Panc1 (cell line): ENCODE measurements around the gene XCR1. TPM values are rescaled to one million over a fixed set of nuclear protein-coding genes. Genes with fewer than 3 reads are reported as not detected.

ENCODE experiments used
- ATAC-seq: fragments of 200-7000 bp; cut with Tn5 transposase; 2 replicates; pipeline ENCODE4 v1.9.1; 2020; ENCODE audit warnings: mild to moderate bottlenecking, moderate library complexity
- BruUV-seq: library from RNA; stranded (reverse); fragments of 400-500 nt; replicated peaks from 2 replicates; lab custom pipeline; 2021; lab: Mats Ljungman, UMichigan
- CTCF ChIA-PET: fragments of 300-600 bp; sonication (Branson Sonifier 250); formaldehyde crosslinking; loops from one replicate; lab custom pipeline; 2022; ENCODE audit warnings: antibody characterized with exemption; lab: Charles Lee
- POLR2A ChIA-PET: fragments of 300-600 bp; sonication (Branson Sonifier 250); formaldehyde crosslinking; loops from one replicate; lab custom pipeline; 2022; ENCODE audit warnings: antibody characterized with exemption; lab: Charles Lee
- DNase-seq: peaks from one replicate; pipeline ENCODE4 v3.0.0-alpha.2; 2010; ENCODE audit warnings: low read depth, low spot score
- H3K27ac ChIP-seq: 2 replicates; pipeline ENCODE4 v1.5.1; 2011; ENCODE audit warnings: mild to moderate bottlenecking, low read length, inconsistent platforms
- H3K27me3 ChIP-seq: fragments of 200-500 bp; sonication (Bioruptor generic); 2 replicates; pipeline ENCODE4 v1.6.0; 2014; ENCODE audit warnings: low read length, inconsistent platforms; ENCODE audit not compliant: control insufficient read depth, insufficient read depth
- H3K36me3 ChIP-seq: fragments of 200-500 bp; sonication (Bioruptor generic); 2 replicates; pipeline ENCODE4 v1.5.1; 2014; ENCODE audit warnings: inconsistent platforms, mild to moderate bottlenecking, low read length, moderate library complexity; ENCODE audit not compliant: control insufficient read depth, insufficient read depth
- H3K4me1 ChIP-seq: 2 replicates; pipeline ENCODE4 v1.5.1; 2011; ENCODE audit warnings: inconsistent platforms, mild to moderate bottlenecking, low read length, moderate library complexity; ENCODE audit not compliant: control insufficient read depth, insufficient read depth
- H3K4me3 ChIP-seq, 2 experiments: 2 replicates each; pipeline ENCODE4 v1.5.1; 2011 to 2012; ENCODE audit warnings: low read depth in 2 of 2, low read length in 2 of 2, mild to moderate bottlenecking in 2 of 2, inconsistent platforms in 1 of 2, moderate library complexity in 1 of 2
- H3K9me3 ChIP-seq: fragments of 200-500 bp; sonication (Bioruptor generic); 2 replicates; pipeline ENCODE4 v1.5.1; 2014; ENCODE audit warnings: low read depth, mild to moderate bottlenecking, inconsistent platforms, low read length, moderate library complexity; ENCODE audit not compliant: control insufficient read depth, insufficient read depth
- POLR2AphosphoS5 ChIP-seq: IDR thresholded peaks from 2 replicates; pipeline ENCODE4 v1.6.1; 2012; ENCODE audit warnings: mild to moderate bottlenecking, low read depth, low read length, moderate library complexity
- SIN3A ChIP-seq: IDR thresholded peaks from 2 replicates; pipeline ENCODE4 v1.6.1; 2012; ENCODE audit warnings: low read depth, mild to moderate bottlenecking, low read length, moderate library complexity, borderline replicate concordance; ENCODE audit not compliant: insufficient read depth
- TCF7L2 ChIP-seq: IDR thresholded peaks from 2 replicates; pipeline ENCODE4 v1.6.1; 2011; ENCODE audit warnings: mild to moderate bottlenecking, low read depth, low read length, inconsistent platforms
- in situ Hi-C: cut with HindIII; loops from 2 replicates; pipeline ENCODE4 v1.10.0; 2016; ENCODE audit warnings: low sequenced_read_pairs, low pct_unique_long_range_greater_than_20kb
- intact Hi-C: fragments of 100-400 bp; cut with micrococcal nuclease; formaldehyde crosslinking; loops from one replicate; pipeline ENCODE4 v1.10.0; 2022; ENCODE audit not compliant: unreplicated experiment
- total RNA-seq: library from RNA; stranded (reverse); gene quantifications from one replicate; pipeline ENCODE4 v1.2.1, GENCODE V29; 2021; ENCODE audit not compliant: unreplicated experiment
- TF ChIP-seq, protein P1 (sequence below): fragments of 450-650 bp; IDR thresholded peaks from 2 replicates; pipeline ENCODE4 v1.5.1; 2017; ENCODE audit warnings: mild to moderate bottlenecking
- TF ChIP-seq, protein P2 (sequence below), 2 experiments: IDR thresholded peaks; 2 replicates each; pipeline ENCODE4 v1.6.1; 2011 to 2012; ENCODE audit warnings: low read depth in 2 of 2, control low read depth in 1 of 2, low read length in 1 of 2, mild to moderate bottlenecking in 1 of 2, moderate library complexity in 1 of 2; ENCODE audit not compliant: insufficient read depth in 1 of 2

XCR1 gene
- total RNA-seq, 1 experiment from 2014 or later = not detected

DNA sequence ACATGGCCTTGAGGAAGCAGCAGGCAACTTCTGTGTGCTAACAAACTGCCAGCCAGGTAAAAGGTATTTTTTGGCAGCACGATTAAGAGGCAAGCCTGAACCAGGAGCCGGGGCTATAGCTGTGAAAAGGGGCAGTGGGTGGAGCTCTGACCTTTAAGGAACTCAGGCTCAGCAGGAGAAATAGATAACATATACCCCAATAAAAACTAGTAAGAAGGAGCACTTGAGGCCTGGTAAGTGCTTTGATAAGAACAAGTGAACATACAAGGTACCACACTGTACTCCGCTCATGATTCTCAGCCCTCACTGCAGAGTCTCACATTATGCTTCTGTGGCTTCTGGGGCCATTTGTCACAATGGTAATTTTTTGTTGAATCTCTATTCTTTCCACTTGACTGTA, 37.1 kb downstream of the XCR1 start:
- no peak for DNase-seq
- no TSS peak for BruUV-seq
- no peak overlapping the region for H3K27ac ChIP-seq

DNA sequence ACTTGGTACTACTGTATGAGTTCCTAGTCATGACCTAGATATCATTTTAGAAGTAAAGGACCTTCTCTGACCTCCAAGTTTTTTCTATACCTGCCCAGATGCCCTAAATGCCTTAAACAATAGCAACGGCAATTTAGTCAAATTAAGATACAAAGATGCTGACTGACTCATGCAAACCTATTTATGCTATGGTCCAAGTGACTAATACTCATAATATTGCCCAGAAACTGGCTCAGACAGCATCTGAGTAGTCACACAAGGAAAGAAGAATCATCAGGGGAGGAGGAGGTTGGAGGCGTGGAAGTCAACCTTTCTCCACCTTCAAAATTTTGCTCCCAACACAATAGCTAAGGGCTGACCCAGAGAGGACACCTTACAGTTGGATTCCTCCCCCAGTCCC, 38.5 kb downstream of the XCR1 start:
- no peak for DNase-seq
- Histone ChIP-seq H3K4me1 (peaks cover 4% of the 10 kb centered on the region; the same call in 1 of the 2 replicates), H3K27me3 (no peaks in the 10 kb centered on the region), H3K9me3 (no peaks in the 10 kb centered on the region), H3K4me3 (no peak overlapping the region), H3K27ac (no peak overlapping the region), H3K36me3 (no peaks in the 10 kb centered on the region)
- ATAC-seq = no peak
- intact Hi-C loops (no loop called here), in situ Hi-C loops (no loop called here)
- ChIA-PET POLR2A (no interaction called here), CTCF (no interaction called here)
- BruUV-seq = no TSS peak
- no peak for TF ChIP-seq SIN3A
- TF ChIP-seq, protein P1, sequence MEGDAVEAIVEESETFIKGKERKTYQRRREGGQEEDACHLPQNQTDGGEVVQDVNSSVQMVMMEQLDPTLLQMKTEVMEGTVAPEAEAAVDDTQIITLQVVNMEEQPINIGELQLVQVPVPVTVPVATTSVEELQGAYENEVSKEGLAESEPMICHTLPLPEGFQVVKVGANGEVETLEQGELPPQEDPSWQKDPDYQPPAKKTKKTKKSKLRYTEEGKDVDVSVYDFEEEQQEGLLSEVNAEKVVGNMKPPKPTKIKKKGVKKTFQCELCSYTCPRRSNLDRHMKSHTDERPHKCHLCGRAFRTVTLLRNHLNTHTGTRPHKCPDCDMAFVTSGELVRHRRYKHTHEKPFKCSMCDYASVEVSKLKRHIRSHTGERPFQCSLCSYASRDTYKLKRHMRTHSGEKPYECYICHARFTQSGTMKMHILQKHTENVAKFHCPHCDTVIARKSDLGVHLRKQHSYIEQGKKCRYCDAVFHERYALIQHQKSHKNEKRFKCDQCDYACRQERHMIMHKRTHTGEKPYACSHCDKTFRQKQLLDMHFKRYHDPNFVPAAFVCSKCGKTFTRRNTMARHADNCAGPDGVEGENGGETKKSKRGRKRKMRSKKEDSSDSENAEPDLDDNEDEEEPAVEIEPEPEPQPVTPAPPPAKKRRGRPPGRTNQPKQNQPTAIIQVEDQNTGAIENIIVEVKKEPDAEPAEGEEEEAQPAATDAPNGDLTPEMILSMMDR = no peak
- TF ChIP-seq POLR2AphosphoS5 = no peak
- no peak for TF ChIP-seq TCF7L2
- TF ChIP-seq, protein P2, sequence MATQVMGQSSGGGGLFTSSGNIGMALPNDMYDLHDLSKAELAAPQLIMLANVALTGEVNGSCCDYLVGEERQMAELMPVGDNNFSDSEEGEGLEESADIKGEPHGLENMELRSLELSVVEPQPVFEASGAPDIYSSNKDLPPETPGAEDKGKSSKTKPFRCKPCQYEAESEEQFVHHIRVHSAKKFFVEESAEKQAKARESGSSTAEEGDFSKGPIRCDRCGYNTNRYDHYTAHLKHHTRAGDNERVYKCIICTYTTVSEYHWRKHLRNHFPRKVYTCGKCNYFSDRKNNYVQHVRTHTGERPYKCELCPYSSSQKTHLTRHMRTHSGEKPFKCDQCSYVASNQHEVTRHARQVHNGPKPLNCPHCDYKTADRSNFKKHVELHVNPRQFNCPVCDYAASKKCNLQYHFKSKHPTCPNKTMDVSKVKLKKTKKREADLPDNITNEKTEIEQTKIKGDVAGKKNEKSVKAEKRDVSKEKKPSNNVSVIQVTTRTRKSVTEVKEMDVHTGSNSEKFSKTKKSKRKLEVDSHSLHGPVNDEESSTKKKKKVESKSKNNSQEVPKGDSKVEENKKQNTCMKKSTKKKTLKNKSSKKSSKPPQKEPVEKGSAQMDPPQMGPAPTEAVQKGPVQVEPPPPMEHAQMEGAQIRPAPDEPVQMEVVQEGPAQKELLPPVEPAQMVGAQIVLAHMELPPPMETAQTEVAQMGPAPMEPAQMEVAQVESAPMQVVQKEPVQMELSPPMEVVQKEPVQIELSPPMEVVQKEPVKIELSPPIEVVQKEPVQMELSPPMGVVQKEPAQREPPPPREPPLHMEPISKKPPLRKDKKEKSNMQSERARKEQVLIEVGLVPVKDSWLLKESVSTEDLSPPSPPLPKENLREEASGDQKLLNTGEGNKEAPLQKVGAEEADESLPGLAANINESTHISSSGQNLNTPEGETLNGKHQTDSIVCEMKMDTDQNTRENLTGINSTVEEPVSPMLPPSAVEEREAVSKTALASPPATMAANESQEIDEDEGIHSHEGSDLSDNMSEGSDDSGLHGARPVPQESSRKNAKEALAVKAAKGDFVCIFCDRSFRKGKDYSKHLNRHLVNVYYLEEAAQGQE (IDR thresholded peaks at IDR 0.05; ENCODE audit: insufficient read depth in 1 of 2, low read depth in 2 of 2, low read length in 1 of 2) = no peak

More for the DNA sequence above, 37.1 kb downstream of the XCR1 start:
- ChIA-PET CTCF (no interaction called here), POLR2A (no interaction called here)
- intact Hi-C loops (no loop called here), in situ Hi-C loops (no loop called here)
- Histone ChIP-seq H3K4me3 (no peak overlapping the region), H3K36me3 (peaks cover 1% of the 10 kb centered on the region; the same call in 1 of the 2 replicates), H3K27me3 (no peaks in the 10 kb centered on the region), H3K9me3 (no peaks in the 10 kb centered on the region), H3K4me1 (peaks cover 4% of the 10 kb centered on the region; the same call in 1 of the 2 replicates)
- TF ChIP-seq TCF7L2 = no peak
- TF ChIP-seq, protein P2 (IDR thresholded peaks at IDR 0.05; ENCODE audit: insufficient read depth in 1 of 2, low read depth in 2 of 2, low read length in 1 of 2) = no peak
- TF ChIP-seq, protein P1 = no peak
- no peak for TF ChIP-seq SIN3A
- no peak for TF ChIP-seq POLR2AphosphoS5
- ATAC-seq = no peak
